H9 (cell line): ENCODE results near the gene LKAAEAR1. TPM values are rescaled to one million over a fixed set of nuclear protein-coding genes. Genes with fewer than 3 reads are reported as not detected.

Source experiments
- DNase-seq: peaks from one replicate; pipeline ENCODE4 v3.0.0-alpha.2; 2017
- H2AFZ ChIP-seq: one replicate; pipeline ENCODE4 v1.6.1; 2013; ENCODE audit warnings: mild to moderate bottlenecking, low read length, control low read depth, moderate library complexity
- H2AK5ac ChIP-seq: 2 replicates; pipeline ENCODE4 v1.6.1; 2013; ENCODE audit warnings: low read length, control low read depth, mixed read lengths; ENCODE audit not compliant: insufficient read length
- H2BK120ac ChIP-seq: one replicate; pipeline ENCODE4 v1.6.1; 2013; ENCODE audit warnings: low read depth, mild to moderate bottlenecking, low read length, control low read depth, inconsistent platforms; ENCODE audit not compliant: poor library complexity, severe bottlenecking
- H2BK12ac ChIP-seq: 2 replicates; pipeline ENCODE4 v1.6.1; 2013; ENCODE audit warnings: low read length, control low read depth, mixed read lengths, low read depth; ENCODE audit not compliant: insufficient read length
- H2BK15ac ChIP-seq: 2 replicates; pipeline ENCODE4 v1.6.1; 2013; ENCODE audit warnings: low read depth, low read length, control low read depth
- H2BK20ac ChIP-seq: one replicate; pipeline ENCODE4 v1.6.1; 2013; ENCODE audit warnings: low read depth, mild to moderate bottlenecking, low read length, control low read depth, inconsistent platforms; ENCODE audit not compliant: poor library complexity, severe bottlenecking
- H2BK5ac ChIP-seq: 2 replicates; pipeline ENCODE4 v1.6.1; 2013; ENCODE audit warnings: low read length, control low read depth, mixed read lengths; ENCODE audit not compliant: insufficient read length
- H3K14ac ChIP-seq: 2 replicates; pipeline ENCODE4 v1.6.1; 2013; ENCODE audit warnings: low read length, control low read depth; ENCODE audit not compliant: insufficient read depth
- H3K18ac ChIP-seq: 2 replicates; pipeline ENCODE4 v1.6.1; 2013; ENCODE audit warnings: low read depth, mild to moderate bottlenecking, mixed read lengths, low read length, control low read depth; ENCODE audit not compliant: insufficient read length
- H3K23ac ChIP-seq: 2 replicates; pipeline ENCODE4 v1.6.1; 2013; ENCODE audit warnings: low read length, control low read depth, mixed read lengths, low read depth; ENCODE audit not compliant: insufficient read length
- H3K23me2 ChIP-seq: 2 replicates; pipeline ENCODE4 v1.6.1; 2013; ENCODE audit warnings: low read depth, mild to moderate bottlenecking, mixed read lengths, low read length, control low read depth; ENCODE audit not compliant: insufficient read length, poor library complexity, severe bottlenecking
- H3K27ac ChIP-seq: 2 replicates; pipeline ENCODE4 v1.5.1; 2013; ENCODE audit warnings: low read length, control low read depth, mixed read lengths, low read depth; ENCODE audit not compliant: insufficient read length
- H3K27me3 ChIP-seq: 2 replicates; pipeline ENCODE4 v1.6.1; 2013; ENCODE audit warnings: low read length, control low read depth, inconsistent platforms; ENCODE audit not compliant: insufficient read depth
- H3K4ac ChIP-seq: 2 replicates; pipeline ENCODE4 v1.6.1; 2013; ENCODE audit warnings: low read depth, mild to moderate bottlenecking, control low read depth, inconsistent platforms, low read length, moderate library complexity
- H3K4me1 ChIP-seq: 2 replicates; pipeline ENCODE4 v1.6.1; 2013; ENCODE audit warnings: low read length, control low read depth, inconsistent platforms; ENCODE audit not compliant: insufficient read depth
- H3K4me2 ChIP-seq: 2 replicates; pipeline ENCODE4 v1.6.1; 2013; ENCODE audit warnings: low read length, control low read depth, mixed read lengths; ENCODE audit not compliant: insufficient read length, insufficient read depth
- H3K56ac ChIP-seq: 2 replicates; pipeline ENCODE4 v1.6.1; 2013; ENCODE audit warnings: low read depth, mild to moderate bottlenecking, mixed read lengths, low read length, control low read depth; ENCODE audit not compliant: insufficient read length
- H3K79me1 ChIP-seq: 2 replicates; pipeline ENCODE4 v1.6.1; 2013; ENCODE audit warnings: low read depth, mild to moderate bottlenecking, moderate library complexity, low read length, control low read depth, inconsistent platforms; ENCODE audit not compliant: insufficient read depth, poor library complexity, severe bottlenecking
- H3K79me2 ChIP-seq: 2 replicates; pipeline ENCODE4 v1.6.1; 2013; ENCODE audit warnings: low read length, control low read depth, inconsistent platforms; ENCODE audit not compliant: insufficient read depth
- H3K9ac ChIP-seq: 2 replicates; pipeline ENCODE4 v1.6.1; 2013; ENCODE audit warnings: low read length, control low read depth, mixed read lengths; ENCODE audit not compliant: insufficient read length; ENCODE audit errors: extremely low read depth
- H3K9me3 ChIP-seq: one replicate; pipeline ENCODE4 v1.6.1; 2013; ENCODE audit warnings: low read depth, low read length, inconsistent platforms; ENCODE audit not compliant: control insufficient read depth
- H3T11ph ChIP-seq: one replicate; pipeline ENCODE4 v1.6.1; 2013; ENCODE audit warnings: mild to moderate bottlenecking, low read length, control low read depth, inconsistent platforms
- H4K20me1 ChIP-seq: one replicate; pipeline ENCODE4 v1.6.1; 2013; ENCODE audit not compliant: control insufficient read depth, insufficient read length, insufficient read depth
- H4K5ac ChIP-seq: 2 replicates; pipeline ENCODE4 v1.6.1; 2013; ENCODE audit warnings: low read depth, mild to moderate bottlenecking, mixed read lengths, low read length, control low read depth; ENCODE audit not compliant: insufficient read length
- H4K8ac ChIP-seq: replicated peaks from 2 replicates; pipeline ENCODE4 v1.6.1; 2013; ENCODE audit warnings: low read length, control low read depth, mixed read lengths, low read depth; ENCODE audit not compliant: insufficient read length
- H4K91ac ChIP-seq: 2 replicates; pipeline ENCODE4 v1.6.1; 2013; ENCODE audit warnings: low read depth, mild to moderate bottlenecking, moderate library complexity, mixed read lengths, low read length, control low read depth; ENCODE audit not compliant: insufficient read length
- H3K27ac Mint-ChIP-seq, 3 experiments: 2 replicates in 2 of 3; 3 replicates in 1 of 3; pipeline ENCODE4 v1.8.0; 2020 to 2021; ENCODE audit warnings: mixed read lengths in 3 of 3, mild to moderate bottlenecking in 1 of 3, moderate library complexity in 1 of 3
- H3K27me3 Mint-ChIP-seq: 2 replicates; pipeline ENCODE4 v1.8.0; 2021; ENCODE audit warnings: low read depth, mild to moderate bottlenecking, moderate library complexity, mixed read lengths
- H3K36me3 Mint-ChIP-seq, 3 experiments: 2 replicates in 2 of 3; 3 replicates in 1 of 3; pipeline ENCODE4 v1.8.0; 2020 to 2021; ENCODE audit warnings: low read depth in 3 of 3, mixed read lengths in 3 of 3; ENCODE audit not compliant: insufficient read depth in 1 of 3
- H3K4me1 Mint-ChIP-seq, 2 experiments: 2 replicates each; pipeline ENCODE4 v1.8.0; 2020; ENCODE audit warnings: mixed read lengths in 2 of 2
- H3K4me3 Mint-ChIP-seq, 2 experiments: 2 replicates in 1 of 2; 3 replicates in 1 of 2; pipeline ENCODE4 v1.8.0; 2020 to 2021; ENCODE audit warnings: mild to moderate bottlenecking in 2 of 2, mixed read lengths in 2 of 2, moderate library complexity in 1 of 2
- H3K9me3 Mint-ChIP-seq, 2 experiments: 2 replicates in 1 of 2; 3 replicates in 1 of 2; pipeline ENCODE4 v1.8.0; 2020; ENCODE audit warnings: mild to moderate bottlenecking in 2 of 2, mixed read lengths in 2 of 2, moderate library complexity in 1 of 2
- CTCF ChIP-seq: fragments of 200-600 bp; sonication (generic); conservative IDR thresholded peaks from 3 replicates; pipeline ENCODE4 v1.8.0; 2021; ENCODE audit warnings: antibody characterized with exemption, mild to moderate bottlenecking
- WGBS: extraction: QIAGEN DNeasy Blood & Tissue Kit; methylation state at CpG from one replicate; pipeline ENCODE4 v1.1.7; 2013; ENCODE audit warnings: missing lambda C conversion rate, low lambda C conversion rate, mixed read lengths; ENCODE audit not compliant: insufficient read length; ENCODE audit errors: extremely low coverage; 5-methylcytosine and 5-hydroxymethylcytosine counted together
- total RNA-seq: library from RNA; stranded (reverse); gene quantifications from 2 replicates; pipeline ENCODE4 v1.2.1, GENCODE V29; 2021

LKAAEAR1 gene
- total RNA-seq, 1 experiment from 2014 or later = 0.39 TPM

DNA sequence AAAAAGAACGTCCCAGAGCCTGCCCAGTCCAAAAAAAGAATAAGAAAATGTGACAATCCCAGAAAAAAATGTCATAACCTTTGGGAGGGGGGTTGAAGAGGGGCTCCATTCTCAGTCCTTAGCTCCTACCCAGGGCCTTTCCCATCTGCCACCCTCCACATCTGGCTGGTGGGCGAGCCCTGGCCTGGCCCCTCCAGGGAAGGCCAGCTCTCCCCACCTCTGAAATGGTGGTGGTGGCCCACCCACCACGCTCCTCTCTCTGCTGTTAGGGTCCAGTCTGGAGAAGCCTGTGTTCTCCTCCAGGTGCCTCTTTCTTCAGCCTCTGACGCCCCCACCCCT is 5.3 kb downstream of the LKAAEAR1 start:
- H2BK15ac ChIP-seq = no peak overlapping the region
- no peak overlapping the region for H3K9ac ChIP-seq
- H3K4me1 ChIP-seq = no peaks in the 10 kb centered on the region; the same call in 1 of the 2 replicates
- peaks cover 2% of the 10 kb centered on the region; the same call in 1 of the 2 replicates for H3K27me3 ChIP-seq
- no peak overlapping the region for H3K23ac ChIP-seq
- Mint-ChIP-seq H3K27ac (no peak overlapping the region; a peak in 1 of 7 replicates), H3K27me3 (peaks cover 32% of the 10 kb centered on the region), H3K4me3 (peak overlapping the region; percentile 59 to 77), H3K4me1 (peaks cover 29 to 36% of the 10 kb centered on the region in 2 experiments), H3K9me3 (no peaks in the 10 kb centered on the region), H3K36me3 (no peaks in the 10 kb centered on the region)
- H3T11ph ChIP-seq = no peak overlapping the region
- no peaks in the 10 kb centered on the region for H3K9me3 ChIP-seq
- TF ChIP-seq CTCF = no peak
- H2BK120ac ChIP-seq = no peak overlapping the region
- H3K18ac ChIP-seq = no peak overlapping the region
- no peak overlapping the region for H3K56ac ChIP-seq
- no peaks in the 10 kb centered on the region for H4K20me1 ChIP-seq
- H4K91ac ChIP-seq = no peak overlapping the region
- H2BK5ac ChIP-seq = no peak overlapping the region
- no peaks in the 10 kb centered on the region for H3K79me1 ChIP-seq
- H3K27ac ChIP-seq = no peak overlapping the region
- no peak overlapping the region for H2AK5ac ChIP-seq
- H4K5ac ChIP-seq = no peak overlapping the region
- no peak overlapping the region for H3K4ac ChIP-seq
- peak overlapping the region; percentile 49 for H3K4me2 ChIP-seq
- WGBS = no CpG with 5 or more reads among the region's 4 CpGs
- no peak overlapping the region for H4K8ac ChIP-seq
- no peak overlapping the region for H2AFZ ChIP-seq
- peaks cover 16% of the 10 kb centered on the region for H3K23me2 ChIP-seq
- H2BK12ac ChIP-seq = no peak overlapping the region
- no peak overlapping the region for H2BK20ac ChIP-seq
- no peak overlapping the region for H3K14ac ChIP-seq
- no peak for DNase-seq
- H3K79me2 ChIP-seq = no peaks in the 10 kb centered on the region
